SH-SY5Y (cell line): Measurements from ENCODE around the gene NEURL1B.

Experiments used
- GATA2 ChIP-seq: IDR thresholded peaks from 2 replicates; pipeline ENCODE4 v1.6.1; 2011; ENCODE audit warnings: mild to moderate bottlenecking, low read depth, low read length
- GATA3 ChIP-seq: IDR thresholded peaks from 2 replicates; pipeline ENCODE4 v1.6.1; 2011; ENCODE audit warnings: low read depth, mild to moderate bottlenecking, low read length, moderate library complexity

DNA sequence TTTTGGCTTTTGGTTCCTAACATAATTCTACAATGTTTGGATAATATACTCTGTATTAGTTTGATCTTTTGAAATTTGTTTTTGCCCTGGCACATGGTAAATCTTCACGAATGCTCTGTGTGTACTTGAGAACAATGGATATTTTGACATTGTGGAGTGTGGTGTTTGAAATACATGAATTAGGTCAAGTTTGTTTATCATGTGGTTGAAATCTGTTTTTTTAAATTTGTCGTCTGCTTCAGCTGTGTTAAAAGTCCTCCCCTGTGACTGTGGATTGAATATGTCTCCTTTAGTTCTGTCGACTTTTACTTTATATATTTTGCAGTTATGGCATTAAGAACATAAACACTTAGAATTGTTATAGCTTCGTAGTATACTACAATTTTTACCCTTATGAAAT lies 69.6 kb downstream of the NEURL1B start:
- TF ChIP-seq GATA2 (no peak), GATA3 (no peak)
